ENCODE results near the gene TMEM196.
"Not testable (repeated sequence)": the region's sequence is repeated elsewhere in the genome, so short reads cannot be mapped to it uniquely, and the experiment has no call there.

TMEM196 gene

GRCh38 chr7:19705663-19706062 lies 67.8 kb downstream of the TMEM196 start:
- no peak for DNase-seq

- no peak for DNase-seq
Observed at GRCh38 chr7:19701471-19701870, 71.9 kb downstream of the TMEM196 start.

- DNase-seq = no peak
Observed at GRCh38 chr7:19700936-19701335, 72.5 kb downstream of the TMEM196 start.

- no peak for DNase-seq
Observed at GRCh38 chr7:19698331-19698730, 75.1 kb downstream of the TMEM196 start.

GRCh38 chr7:19696926-19697325 lies 76.5 kb downstream of the TMEM196 start:
- DNase-seq = no peak

GRCh38 chr7:19692111-19692828 lies 81.1 kb downstream of the TMEM196 start:
- no peak for DNase-seq

GRCh38 chr7:19690736-19691135 lies 82.7 kb downstream of the TMEM196 start:
- no peak for DNase-seq

GRCh38 chr7:19689130-19689529 lies 84.3 kb downstream of the TMEM196 start:
- not testable (repeated sequence) for DNase-seq

GRCh38 chr7:19681596-19681995 lies 91.8 kb downstream of the TMEM196 start:
- DNase-seq = no peak

- DNase-seq = no peak
Observed at GRCh38 chr7:19677180-19677579, 96.2 kb downstream of the TMEM196 start.

GRCh38 chr7:19675816-19676215 lies 97.6 kb downstream of the TMEM196 start:
- DNase-seq = no peak

- DNase-seq = no peak
Observed at GRCh38 chr7:19674266-19674960, 99.0 kb downstream of the TMEM196 start.

GRCh38 chr7:19670806-19671205 lies 102.6 kb downstream of the TMEM196 start:
- DNase-seq = no peak
